ENCODE results near the gene AP2B1. TPM values are rescaled to one million over a fixed set of nuclear protein-coding genes. Genes with fewer than 3 reads are reported as not detected.
"Not testable (repeated sequence)": the region's sequence is repeated elsewhere in the genome, so short reads cannot be mapped to it uniquely, and the experiment has no call there.

AP2B1 gene
- total and polyA plus RNA-seq, 2 experiments from 2014 or later, result 54.7 to 90.9 TPM

DNA sequence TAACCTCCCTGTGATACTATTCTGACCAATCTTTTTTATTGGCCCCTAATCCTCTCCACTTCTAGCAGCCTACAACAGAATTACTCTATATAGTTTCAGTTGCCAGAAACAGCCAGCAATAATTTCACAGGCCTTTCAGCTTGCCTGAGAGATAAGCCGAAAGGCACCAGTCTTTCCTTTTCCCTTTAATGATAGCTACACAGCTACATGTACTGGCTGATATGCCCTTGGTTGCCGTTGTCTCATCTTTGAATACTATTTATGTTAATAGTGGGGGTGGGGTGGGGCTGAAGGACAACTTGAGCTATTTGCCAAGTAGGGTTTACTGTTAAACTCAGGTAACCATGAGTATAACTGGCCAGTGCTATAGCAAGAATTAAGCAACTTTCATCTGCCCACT, 108.5 kb downstream of the AP2B1 start:
- no peaks in the 10 kb centered on the region for H3K36me3 ChIP-seq
- TF ChIP-seq, protein P1, sequence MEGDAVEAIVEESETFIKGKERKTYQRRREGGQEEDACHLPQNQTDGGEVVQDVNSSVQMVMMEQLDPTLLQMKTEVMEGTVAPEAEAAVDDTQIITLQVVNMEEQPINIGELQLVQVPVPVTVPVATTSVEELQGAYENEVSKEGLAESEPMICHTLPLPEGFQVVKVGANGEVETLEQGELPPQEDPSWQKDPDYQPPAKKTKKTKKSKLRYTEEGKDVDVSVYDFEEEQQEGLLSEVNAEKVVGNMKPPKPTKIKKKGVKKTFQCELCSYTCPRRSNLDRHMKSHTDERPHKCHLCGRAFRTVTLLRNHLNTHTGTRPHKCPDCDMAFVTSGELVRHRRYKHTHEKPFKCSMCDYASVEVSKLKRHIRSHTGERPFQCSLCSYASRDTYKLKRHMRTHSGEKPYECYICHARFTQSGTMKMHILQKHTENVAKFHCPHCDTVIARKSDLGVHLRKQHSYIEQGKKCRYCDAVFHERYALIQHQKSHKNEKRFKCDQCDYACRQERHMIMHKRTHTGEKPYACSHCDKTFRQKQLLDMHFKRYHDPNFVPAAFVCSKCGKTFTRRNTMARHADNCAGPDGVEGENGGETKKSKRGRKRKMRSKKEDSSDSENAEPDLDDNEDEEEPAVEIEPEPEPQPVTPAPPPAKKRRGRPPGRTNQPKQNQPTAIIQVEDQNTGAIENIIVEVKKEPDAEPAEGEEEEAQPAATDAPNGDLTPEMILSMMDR (IDR thresholded peaks at IDR 0.05; ENCODE audit: low read depth, low read length), result no peak
- H3K27me3 ChIP-seq, result no peaks in the 10 kb centered on the region
- peak overlapping the region; percentile 82 for H3K27ac ChIP-seq
- H3K4me3 ChIP-seq, result no peak overlapping the region
- peaks cover 29% of the 10 kb centered on the region for H3K4me1 ChIP-seq (ENCODE audit: low read depth)
- peak in 1 of 2 donors; percentile 14 for DNase-seq (ENCODE audit: low read depth in 1 of 2, low spot score in 1 of 2)
- no peaks in the 10 kb centered on the region for H3K9me3 ChIP-seq (ENCODE audit: low read depth)

DNA sequence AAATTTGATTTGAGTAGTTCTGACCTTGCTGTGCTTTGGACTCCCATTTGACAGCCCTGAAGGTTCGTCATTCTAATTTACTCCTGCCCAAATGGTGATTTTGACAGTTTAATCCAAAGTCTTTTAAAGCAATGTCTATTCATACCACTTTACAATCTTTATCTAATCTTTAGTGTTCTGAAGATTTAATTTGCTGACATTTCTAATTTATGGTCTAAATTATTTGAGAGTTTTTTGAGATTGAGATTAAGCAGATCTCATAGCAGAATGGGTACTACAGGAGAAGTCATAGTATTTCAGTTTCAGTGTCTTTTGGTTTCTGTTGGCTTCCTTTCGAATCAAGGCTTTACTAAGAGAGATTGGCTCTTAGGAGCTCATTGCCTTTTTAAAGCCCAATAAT, 111.7 kb downstream of the AP2B1 start:
- Histone ChIP-seq H3K9me3 (ENCODE audit: low read depth) (no peaks in the 10 kb centered on the region), H3K36me3 (no peaks in the 10 kb centered on the region), H3K27ac (peak overlapping the region; percentile 25), H3K27me3 (no peaks in the 10 kb centered on the region), H3K4me3 (no peak overlapping the region), H3K4me1 (ENCODE audit: low read depth) (peaks cover 30% of the 10 kb centered on the region)
- TF ChIP-seq, protein P1 (IDR thresholded peaks at IDR 0.05; ENCODE audit: low read depth, low read length), result no peak
- no peak for DNase-seq (ENCODE audit: low read depth in 1 of 2, low spot score in 1 of 2)

DNA sequence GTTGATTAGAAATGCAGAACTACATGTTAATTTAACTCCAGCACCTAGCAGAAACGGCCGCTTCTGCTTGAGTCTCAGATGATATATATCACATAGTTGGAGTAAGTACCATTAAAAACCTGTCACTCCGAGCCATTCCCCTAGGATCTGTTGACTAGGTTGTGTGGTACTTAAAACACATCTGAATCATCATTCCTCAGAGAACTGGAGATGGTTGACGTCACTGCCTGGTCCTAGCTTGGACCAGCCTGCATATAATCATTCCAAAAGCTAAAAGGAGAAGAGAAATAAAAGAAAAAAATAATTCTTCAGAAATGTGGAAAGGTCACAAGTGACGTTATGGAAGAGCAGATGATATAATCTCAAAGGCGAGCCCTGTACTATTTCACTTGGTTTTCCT, 113.0 kb downstream of the AP2B1 start:
- TF ChIP-seq, protein P1 (IDR thresholded peaks at IDR 0.05; ENCODE audit: low read depth, low read length), result no peak
- Histone ChIP-seq H3K4me3 (no peak overlapping the region), H3K27me3 (no peaks in the 10 kb centered on the region), H3K36me3 (no peaks in the 10 kb centered on the region), H3K4me1 (ENCODE audit: low read depth) (peaks cover 22% of the 10 kb centered on the region), H3K27ac (peak overlapping the region; percentile 2), H3K9me3 (ENCODE audit: low read depth) (no peaks in the 10 kb centered on the region)
- no peak for DNase-seq (ENCODE audit: low read depth in 1 of 2, low spot score in 1 of 2)

DNA sequence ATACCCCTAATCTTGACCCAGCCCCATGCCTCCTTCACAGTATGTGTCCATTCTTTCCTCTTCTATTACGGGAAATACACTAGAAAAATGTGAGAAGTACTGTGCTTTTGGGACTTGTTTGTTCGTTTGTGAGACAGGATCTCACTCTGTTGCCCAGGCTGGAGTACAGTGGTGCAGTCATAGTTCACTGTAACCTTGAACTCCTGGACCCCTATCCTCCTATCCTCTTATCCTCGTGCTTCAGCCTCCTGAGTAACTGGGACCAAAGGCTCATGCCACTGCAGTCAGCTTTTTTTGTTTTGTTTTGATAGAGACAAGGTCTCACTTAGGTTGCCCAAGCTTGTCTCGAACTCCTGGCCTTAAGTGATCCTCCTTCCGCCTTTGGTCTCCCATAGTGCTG, 114.4 kb downstream of the AP2B1 start:
- Histone ChIP-seq H3K4me1 (ENCODE audit: low read depth) (peaks cover 10% of the 10 kb centered on the region), H3K9me3 (ENCODE audit: low read depth) (no peaks in the 10 kb centered on the region), H3K27ac (no peak overlapping the region), H3K4me3 (no peak overlapping the region), H3K27me3 (no peaks in the 10 kb centered on the region), H3K36me3 (no peaks in the 10 kb centered on the region)
- TF ChIP-seq, protein P1 (IDR thresholded peaks at IDR 0.05; ENCODE audit: low read depth, low read length), result no peak
- DNase-seq (ENCODE audit: low read depth in 1 of 2, low spot score in 1 of 2), result no peak

DNA sequence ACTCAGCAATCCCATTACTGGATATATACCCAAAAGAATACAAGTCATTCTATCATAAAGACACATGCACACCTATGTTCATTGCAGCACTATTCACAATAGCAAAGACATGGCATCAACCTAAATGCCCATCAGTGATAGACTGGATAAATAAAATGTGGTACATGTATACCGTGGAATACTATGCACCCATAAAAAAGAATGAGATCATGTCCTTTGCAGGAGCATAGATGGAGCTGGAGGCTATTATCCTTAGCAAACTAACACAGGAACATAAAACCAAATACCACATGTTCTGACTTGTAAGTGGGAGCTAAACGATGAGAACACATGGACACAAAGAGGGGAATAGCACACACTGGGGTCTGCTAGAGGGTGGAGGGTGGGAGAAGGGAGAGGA, 116.2 kb downstream of the AP2B1 start:
- H3K9me3 ChIP-seq (ENCODE audit: low read depth); H3K4me3 ChIP-seq; H3K36me3 ChIP-seq; H3K27ac ChIP-seq; DNase-seq (ENCODE audit: low read depth in 1 of 2, low spot score in 1 of 2); H3K27me3 ChIP-seq: not testable (repeated sequence)
- H3K4me1 ChIP-seq (ENCODE audit: low read depth), result peaks cover 18% of the 10 kb centered on the region

DNA sequence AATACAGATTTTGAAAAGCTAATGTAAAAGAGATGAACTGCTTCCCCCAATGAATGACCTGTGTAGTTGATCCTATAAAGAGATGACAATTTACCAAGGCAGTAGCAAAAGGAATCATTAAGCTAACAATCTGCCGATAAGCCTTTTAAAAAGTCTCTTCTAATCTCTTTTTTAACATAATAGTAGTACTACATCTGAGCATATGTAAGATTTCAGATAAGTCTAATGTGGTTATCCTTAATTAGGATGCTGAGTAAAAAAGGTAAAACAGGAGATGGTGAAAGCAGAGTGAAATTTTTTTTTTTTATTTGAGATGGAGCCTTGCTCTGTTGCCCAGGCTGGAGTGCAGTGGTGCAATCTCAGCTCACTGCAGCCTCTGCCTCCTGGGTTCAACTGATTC, 118.1 kb downstream of the AP2B1 start:
- DNase-seq (ENCODE audit: low read depth in 1 of 2, low spot score in 1 of 2), result no peak
- H3K27ac ChIP-seq, result no peak overlapping the region
- H3K36me3 ChIP-seq, result no peaks in the 10 kb centered on the region
- TF ChIP-seq, protein P1 (IDR thresholded peaks at IDR 0.05; ENCODE audit: low read depth, low read length), result no peak
- no peaks in the 10 kb centered on the region for H3K9me3 ChIP-seq (ENCODE audit: low read depth)
- H3K4me3 ChIP-seq, result no peak overlapping the region
- H3K27me3 ChIP-seq, result no peaks in the 10 kb centered on the region
- H3K4me1 ChIP-seq (ENCODE audit: low read depth), result peaks cover 34% of the 10 kb centered on the region
